IMR-90 (cell line): ENCODE results near the gene OGFOD1. TPM values are rescaled to one million over a fixed set of nuclear protein-coding genes. Genes with fewer than 3 reads are reported as not detected.
A peak's percentile ranks its signal among the peaks of the same experiment; 100 is the strongest.

ENCODE experiments used
- ATAC-seq: fragments of 200-7000 bp; cut with Tn5 transposase; 2 replicates; pipeline ENCODE4 v1.9.1; 2020; ENCODE audit warnings: low read depth, mild to moderate bottlenecking, moderate library complexity
- BruUV-seq: library from RNA; stranded (reverse); fragments of 400-500 nt; replicated peaks from 2 replicates; lab custom pipeline; 2021; lab: Mats Ljungman, UMichigan
- CTCF ChIA-PET: fragments of 300-600 bp; formaldehyde crosslinking; extraction: SDS; loops from one replicate; lab custom pipeline; 2021; ENCODE audit warnings: antibody characterized with exemption; lab: Yijun Ruan, JAX
- POLR2A ChIA-PET: fragments of 300-600 bp; sonication (Branson Sonifier 250); formaldehyde crosslinking; loops from one replicate; lab custom pipeline; 2022; ENCODE audit warnings: antibody characterized with exemption; ENCODE audit not compliant: unreplicated experiment; lab: Charles Lee
- DNase-seq: peaks from one replicate; pipeline ENCODE4 v3.0.0; 2013
- H2AFZ ChIP-seq: replicated peaks from 2 replicates; pipeline ENCODE3; 2013; ENCODE audit warnings: low read length, mild to moderate bottlenecking; ENCODE audit not compliant: poor library complexity
- H2AK5ac ChIP-seq: 2 replicates; pipeline ENCODE4 v1.6.1; 2013; ENCODE audit warnings: low read depth, low read length, inconsistent platforms
- H2AK9ac ChIP-seq: replicated peaks from 2 replicates; pipeline ENCODE3; 2013; ENCODE audit warnings: mild to moderate bottlenecking, low read depth, low read length, moderate library complexity; ENCODE audit not compliant: poor library complexity
- H2BK120ac ChIP-seq: 2 replicates; pipeline ENCODE4 v1.6.1; 2013; ENCODE audit warnings: low read depth, low read length, inconsistent platforms
- H2BK15ac ChIP-seq: 3 replicates; pipeline ENCODE4 v1.6.1; 2013; ENCODE audit warnings: low read depth, low read length, inconsistent platforms
- H2BK20ac ChIP-seq: 2 replicates; pipeline ENCODE4 v1.6.1; 2013; ENCODE audit warnings: low read depth, mild to moderate bottlenecking, inconsistent platforms, low read length, moderate library complexity
- H2BK5ac ChIP-seq: 2 replicates; pipeline ENCODE4 v1.6.1; 2013; ENCODE audit warnings: mild to moderate bottlenecking, low read depth, low read length, inconsistent platforms; ENCODE audit not compliant: poor library complexity, severe bottlenecking
- H3K14ac ChIP-seq: replicated peaks from 2 replicates; pipeline ENCODE4 v1.6.1; 2013; ENCODE audit warnings: low read depth, low read length, inconsistent platforms
- H3K18ac ChIP-seq: 2 replicates; pipeline ENCODE4 v1.6.1; 2013; ENCODE audit warnings: low read depth, low read length, control low read depth
- H3K23ac ChIP-seq: 2 replicates; pipeline ENCODE4 v1.6.1; 2013; ENCODE audit warnings: low read depth, low read length, inconsistent platforms
- H3K27ac ChIP-seq: 2 replicates; pipeline ENCODE4 v1.5.1; 2013; ENCODE audit warnings: mild to moderate bottlenecking, control low read depth, low read length; ENCODE audit not compliant: insufficient read depth
- H3K27me3 ChIP-seq: 2 replicates; pipeline ENCODE4 v1.6.1; 2013; ENCODE audit warnings: low read length; ENCODE audit not compliant: control insufficient read depth, insufficient read depth
- H3K36me3 ChIP-seq: 2 replicates; pipeline ENCODE4 v1.6.1; 2013; ENCODE audit warnings: low read length, mixed read lengths; ENCODE audit not compliant: control insufficient read depth, insufficient read depth
- H3K4ac ChIP-seq: 2 replicates; pipeline ENCODE4 v1.6.1; 2013; ENCODE audit warnings: low read depth, low read length, inconsistent platforms
- H3K4me1 ChIP-seq: 2 replicates; pipeline ENCODE4 v1.6.1; 2013; ENCODE audit warnings: low read length, mixed read lengths; ENCODE audit not compliant: control insufficient read depth, insufficient read depth
- H3K4me2 ChIP-seq: 2 replicates; pipeline ENCODE4 v1.6.1; 2013; ENCODE audit warnings: low read depth, mild to moderate bottlenecking, control low read depth, low read length, moderate library complexity
- H3K4me3 ChIP-seq: 2 replicates; pipeline ENCODE4 v1.5.1; 2013; ENCODE audit warnings: low read depth, mild to moderate bottlenecking, control low read depth, low read length, moderate library complexity; ENCODE audit not compliant: insufficient read depth
- H3K56ac ChIP-seq: 2 replicates; pipeline ENCODE4 v1.6.1; 2013; ENCODE audit warnings: low read length, inconsistent platforms; ENCODE audit not compliant: insufficient read depth; ENCODE audit errors: extremely low read depth
- H3K79me1 ChIP-seq, 2 experiments: 2 replicates each; pipeline ENCODE4 v1.6.1; 2013; ENCODE audit warnings: low read length in 2 of 2, inconsistent platforms in 1 of 2, low read depth in 1 of 2
- H3K9ac ChIP-seq: 2 replicates; pipeline ENCODE4 v1.6.1; 2013; ENCODE audit warnings: low read depth, low read length, control low read depth
- H3K9me1 ChIP-seq: 2 replicates; pipeline ENCODE4 v1.6.1; 2013; ENCODE audit warnings: low read length, inconsistent platforms; ENCODE audit not compliant: insufficient read depth
- H3K9me3 ChIP-seq: 2 replicates; pipeline ENCODE4 v1.6.1; 2013; ENCODE audit warnings: low read length; ENCODE audit not compliant: control insufficient read depth, insufficient read depth
- H4K20me1 ChIP-seq: 2 replicates; pipeline ENCODE4 v1.6.1; 2013; ENCODE audit warnings: low read length, inconsistent platforms; ENCODE audit not compliant: insufficient read depth
- H4K5ac ChIP-seq: 2 replicates; pipeline ENCODE4 v1.6.1; 2013; ENCODE audit warnings: mild to moderate bottlenecking, low read depth, low read length, control low read depth
- H4K8ac ChIP-seq, 2 experiments: 2 replicates each; pipeline ENCODE4 v1.6.1; 2013; ENCODE audit warnings: low read depth in 2 of 2, low read length in 2 of 2, control low read depth in 1 of 2, inconsistent platforms in 1 of 2
- H4K91ac ChIP-seq: 2 replicates; pipeline ENCODE4 v1.6.1; 2013; ENCODE audit warnings: low read depth, low read length, inconsistent platforms; ENCODE audit not compliant: insufficient read depth
- MAFK ChIP-seq: IDR thresholded peaks from 2 replicates; pipeline ENCODE4 v1.6.1; 2012; ENCODE audit warnings: low read depth, low read length, improper control_type of control experiment
- USF2 ChIP-seq: fragments of 150-350 bp; IDR thresholded peaks from 2 replicates; pipeline ENCODE4 v1.6.1; 2017; ENCODE audit warnings: mild to moderate bottlenecking, antibody characterized with exemption, low read length, low read depth
- dilution Hi-C: fragments of 300-500 bp; cut with HindIII; formaldehyde crosslinking; loops from one replicate; pipeline ENCODE4 v1.14.3; 2018; ENCODE audit warnings: low sequenced_read_pairs; ENCODE audit not compliant: unreplicated experiment
- in situ Hi-C: fragments of 300-500 bp; cut with MboI; formaldehyde crosslinking; loops from 3 replicates; pipeline ENCODE4 v1.14.3; 2019; ENCODE audit warnings: low sequenced_read_pairs, inconsistent platforms, mixed read lengths
- intact Hi-C: fragments of 100-400 bp; cut with micrococcal nuclease; formaldehyde crosslinking; loops from 2 replicates; pipeline ENCODE4 v1.10.0; 2022
- polyA plus RNA-seq, 3 experiments: library from polyadenylated mRNA; depleted of rRNA; stranded (reverse); fragments of >200 nt; gene quantifications; 2 replicates each; pipeline ENCODE4 v1.2.3, GENCODE V29; 2012; ENCODE audit warnings: low replicate concordance in 1 of 3
- total RNA-seq: library from RNA; depleted of rRNA; stranded (reverse); fragments of >200 nt; gene quantifications from 2 replicates; pipeline ENCODE4 v1.2.3, GENCODE V29; 2012

Gene OGFOD1
- total and polyA plus RNA-seq, 2 of the 4 experiments (the other 2 are of a cell fraction), result 43.5 to 103 TPM

- Histone ChIP-seq H2AFZ (no peak overlapping the region), H3K56ac (no peak overlapping the region), H3K23ac (no peak overlapping the region), H3K79me1 (no peaks in the 10 kb centered on the region; a peak in 1 of 4 replicates), H2BK5ac (peak overlapping the region; percentile 60), H3K9me1 (peaks cover 3% of the 10 kb centered on the region; the same call in 1 of the 2 replicates), H2AK5ac (no peak overlapping the region), H4K91ac (no peak overlapping the region), H3K9me3 (no peaks in the 10 kb centered on the region), H3K27me3 (no peaks in the 10 kb centered on the region), H3K4ac (no peak overlapping the region), H3K9ac (no peak overlapping the region), H2AK9ac (no peak overlapping the region), H3K4me2 (peak overlapping the region; percentile 81; the same call in 1 of the 2 replicates), H2BK120ac (no peak overlapping the region), H3K4me3 (no peak overlapping the region), H3K18ac (peak overlapping the region; percentile 91; the same call in 1 of the 2 replicates), H2BK15ac (no peak overlapping the region), H4K8ac (peak overlapping the region in 1 of 2 experiments; percentile 63; a peak in 1 of 4 replicates), H4K20me1 (no peaks in the 10 kb centered on the region), H4K5ac (peak overlapping the region; percentile 85; the same call in 1 of the 2 replicates), H3K4me1 (0 out of 2 replicates have a peak, but pooled peaks cover 1% of the 10 kb centered on the region), H3K27ac (no peak overlapping the region), H2BK20ac (no peak overlapping the region), H3K36me3 (peaks cover 15% of the 10 kb centered on the region), H3K14ac (no peak overlapping the region)
- CTCF ChIA-PET, result interaction anchor here (1.0 kb wide), 1 partner anchor 195 kb away, joined by 7 read pairs; no protein-coding TSS in a partner anchor
- intact Hi-C loops, result no loop called here
- in situ Hi-C loops, result no loop called here
- dilution Hi-C loops, result no loop called here
- peak; percentile 80 for DNase-seq
- ATAC-seq, result peak; percentile 91
- POLR2A ChIA-PET, result no interaction called here
- no TSS peak for BruUV-seq
- TF ChIP-seq MAFK (peak; percentile 74), USF2 (no peak)
Measured at GRCh38 chr16:56506941-56507340, 55.6 kb downstream of the OGFOD1 start.
